Activated CD8-positive, alpha-beta T cell treated with anti-CD3 and anti-CD28 coated beads, Interleukin-2, amount 10 ng/mL, durations not matched to agents 7 days and 5 days (primary cell): ENCODE results near the gene HNRNPC. TPM values are rescaled to one million over a fixed set of nuclear protein-coding genes. Genes with fewer than 3 reads are reported as not detected.
"Not testable (repeated sequence)": the region's sequence is repeated elsewhere in the genome, so short reads cannot be mapped to it uniquely, and the experiment has no call there.

Source experiments
- ATAC-seq: fragments of 150-1000 bp; cut with Tn5 transposase; one replicate; pipeline ENCODE4 v1.10.0; 2021; ENCODE audit warnings: moderate library complexity
- CTCF ChIA-PET: fragments of 350-600 bp; sonication (Branson Sonifier 250); formaldehyde crosslinking; loops from one replicate; lab custom pipeline; 2021; ENCODE audit warnings: antibody characterized with exemption; lab: Charles Lee
- POLR2A ChIA-PET: fragments of 350-600 bp; sonication (Branson Sonifier 250); formaldehyde crosslinking; loops from one replicate; lab custom pipeline; 2021; ENCODE audit warnings: antibody characterized with exemption; lab: Charles Lee
- DNase-seq: peaks from one replicate; pipeline ENCODE4 v3.0.0-alpha.2; 2020
- H3K27ac Mint-ChIP-seq: one replicate; pipeline ENCODE4 v1.8.0; 2021; ENCODE audit warnings: mild to moderate bottlenecking, mixed read lengths
- H3K27me3 Mint-ChIP-seq: one replicate; pipeline ENCODE4 v1.8.0; 2021; ENCODE audit warnings: low read depth, mixed read lengths
- H3K36me3 Mint-ChIP-seq: one replicate; pipeline ENCODE4 v1.8.0; 2021; ENCODE audit warnings: low read depth, mixed read lengths
- H3K4me1 Mint-ChIP-seq: one replicate; pipeline ENCODE4 v1.8.0; 2021; ENCODE audit warnings: low read depth, mixed read lengths
- H3K4me3 Mint-ChIP-seq: one replicate; pipeline ENCODE4 v1.8.0; 2021; ENCODE audit warnings: mild to moderate bottlenecking, mixed read lengths
- H3K9me3 Mint-ChIP-seq: one replicate; pipeline ENCODE4 v1.8.0; 2022; ENCODE audit warnings: mixed read lengths; ENCODE audit not compliant: insufficient read depth
- total RNA-seq, 2 experiments: library from RNA; stranded (reverse); gene quantifications; one replicate each; pipeline ENCODE4 v1.2.3, GENCODE V29; 2021

Gene HNRNPC
- total RNA-seq, 2 experiments from 2014 or later: 768 to 782 TPM

DNA sequence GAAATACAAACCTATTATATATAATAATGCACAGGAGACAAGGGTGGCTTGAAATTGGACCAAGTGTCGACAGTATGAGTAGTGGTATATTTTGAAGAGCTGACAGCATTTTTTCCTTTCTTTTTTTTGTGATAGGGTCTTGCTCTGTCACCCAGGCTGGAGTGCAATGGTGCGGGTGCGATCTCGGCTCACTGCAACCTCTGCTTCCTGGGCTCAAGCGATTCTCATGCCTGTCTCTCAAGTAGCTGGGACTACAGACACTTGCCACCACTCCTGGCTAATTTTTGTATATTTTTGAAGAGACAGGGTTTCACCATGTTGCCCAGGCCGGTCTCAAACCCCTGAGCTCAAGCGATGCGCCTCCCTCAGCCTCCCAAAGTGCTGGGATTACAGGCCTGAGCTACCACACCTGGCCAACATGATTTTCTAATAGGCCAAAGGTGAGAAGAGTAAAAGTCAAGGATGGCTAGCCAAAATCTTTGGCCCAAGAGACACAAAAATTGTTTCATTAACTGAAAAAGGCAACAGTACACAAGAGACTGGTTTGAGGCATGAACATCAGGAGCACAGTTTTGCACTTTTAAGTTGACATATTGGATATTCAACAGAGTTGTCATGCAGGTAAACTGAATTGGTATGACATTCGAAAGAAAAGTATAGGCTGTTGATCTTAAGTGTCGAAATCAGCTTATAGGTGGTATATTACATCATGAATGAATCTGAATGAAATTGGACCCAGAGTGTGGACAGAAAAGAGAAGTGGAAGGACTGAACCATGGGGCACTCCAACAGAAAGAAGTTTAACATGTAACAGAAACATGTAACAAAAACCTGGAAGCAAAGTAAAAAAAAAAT lies 12.5 kb downstream of the HNRNPC start:
- Mint-ChIP-seq H3K4me1 (peaks cover 65% of the 10 kb centered on the region), H3K36me3 (peaks cover 72% of the 10 kb centered on the region), H3K27ac (peak overlapping the region; percentile 35), H3K9me3 (no peaks in the 10 kb centered on the region), H3K4me3 (peak overlapping the region; percentile 32), H3K27me3 (no peaks in the 10 kb centered on the region)
- POLR2A ChIA-PET: interaction anchor here (0.5 to 3.8 kb wide), 6 partner anchors 9 to 233 kb away, joined by 3 to 21 read pairs (median 4); no protein-coding TSS in a partner anchor
- DNase-seq (no peak), ATAC-seq (peak; percentile 19)
- CTCF ChIA-PET: interaction anchor here (0.6 to 6.4 kb wide), 4 partner anchors 8 to 624 kb away, joined by 3 to 37 read pairs (median 8); no protein-coding TSS in a partner anchor

DNA sequence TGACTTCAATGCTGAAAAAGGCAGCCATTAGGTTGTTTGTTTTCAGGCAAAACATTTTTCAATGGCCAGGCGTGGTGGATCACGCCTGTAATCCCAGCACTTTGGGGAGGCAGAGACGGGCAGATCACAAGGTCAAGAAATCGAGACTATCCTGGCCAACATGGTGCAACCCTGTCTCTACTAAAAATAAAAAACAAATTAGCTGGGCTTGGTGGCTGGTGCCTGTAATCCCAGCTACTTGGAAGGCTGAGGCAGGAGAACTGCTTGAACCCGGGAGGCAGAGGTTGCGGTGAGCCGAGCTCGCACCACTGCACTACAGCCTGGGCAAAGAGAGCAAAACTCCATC lies 13.2 kb downstream of the HNRNPC start:
- H3K27ac Mint-ChIP-seq: peak overlapping the region; percentile 9
- POLR2A ChIA-PET: interaction anchor here (0.5 to 3.8 kb wide), 5 partner anchors 9 to 232 kb away, joined by 3 to 21 read pairs (median 4); no protein-coding TSS in a partner anchor
- peaks cover 72% of the 10 kb centered on the region for H3K36me3 Mint-ChIP-seq
- not testable (repeated sequence) for DNase-seq, ATAC-seq, H3K9me3 Mint-ChIP-seq, H3K27me3 Mint-ChIP-seq, H3K4me3 Mint-ChIP-seq
- CTCF ChIA-PET: interaction anchor here (1.2 to 6.4 kb wide), 5 partner anchors 9 to 18 kb away, joined by 3 to 37 read pairs (median 4); no protein-coding TSS in a partner anchor
- H3K4me1 Mint-ChIP-seq: peaks cover 61% of the 10 kb centered on the region

- no peak for ATAC-seq
- H3K4me1 Mint-ChIP-seq: peaks cover 62% of the 10 kb centered on the region
Measured at GRCh38 chr14:21255385-21256101, 13.7 kb downstream of the HNRNPC start.

GRCh38 chr14:21252149-21252548 lies 17.1 kb downstream of the HNRNPC start:
- ChIA-PET CTCF (no interaction called here), POLR2A (interaction anchor here (0.6 kb wide), 1 partner anchor 132 kb away, joined by 3 read pairs; the partner anchor contains the start of gene SUPT16H)
- peaks cover 77% of the 10 kb centered on the region for H3K36me3 Mint-ChIP-seq
- H3K27me3 Mint-ChIP-seq: no peaks in the 10 kb centered on the region
- peaks cover 58% of the 10 kb centered on the region for H3K4me1 Mint-ChIP-seq
- ATAC-seq: no peak
- H3K4me3 Mint-ChIP-seq: no peak overlapping the region
- no peak overlapping the region for H3K27ac Mint-ChIP-seq
- no peaks in the 10 kb centered on the region for H3K9me3 Mint-ChIP-seq
- no peak for DNase-seq

More at GRCh38 chr14:21255385-21256101, 13.7 kb downstream of the HNRNPC start:
- H3K4me3 Mint-ChIP-seq: no peak overlapping the region
- POLR2A ChIA-PET: interaction anchor here (0.6 to 3.8 kb wide), 7 partner anchors 9 to 129 kb away, joined by 3 to 21 read pairs (median 4); partner anchors contain the start of gene SUPT16H
- peaks cover 74% of the 10 kb centered on the region for H3K36me3 Mint-ChIP-seq
- H3K27ac Mint-ChIP-seq: peak overlapping the region; percentile 9
- no peak for DNase-seq
- CTCF ChIA-PET: interaction anchor here (1.3 to 6.4 kb wide), 4 partner anchors 9 to 18 kb away, joined by 4 to 37 read pairs (median 9); no protein-coding TSS in a partner anchor
- no peaks in the 10 kb centered on the region for H3K9me3 Mint-ChIP-seq
- H3K27me3 Mint-ChIP-seq: no peaks in the 10 kb centered on the region

- CTCF ChIA-PET: no interaction called here
- Mint-ChIP-seq H3K27ac (no peak overlapping the region), H3K4me3 (no peak overlapping the region), H3K27me3 (no peaks in the 10 kb centered on the region), H3K9me3 (no peaks in the 10 kb centered on the region), H3K4me1 (peaks cover 54% of the 10 kb centered on the region), H3K36me3 (peaks cover 74% of the 10 kb centered on the region)
- ATAC-seq: no peak
- POLR2A ChIA-PET: no interaction called here
- DNase-seq: no peak
Measured at GRCh38 chr14:21251215-21251614, 18.0 kb downstream of the HNRNPC start.

DNA sequence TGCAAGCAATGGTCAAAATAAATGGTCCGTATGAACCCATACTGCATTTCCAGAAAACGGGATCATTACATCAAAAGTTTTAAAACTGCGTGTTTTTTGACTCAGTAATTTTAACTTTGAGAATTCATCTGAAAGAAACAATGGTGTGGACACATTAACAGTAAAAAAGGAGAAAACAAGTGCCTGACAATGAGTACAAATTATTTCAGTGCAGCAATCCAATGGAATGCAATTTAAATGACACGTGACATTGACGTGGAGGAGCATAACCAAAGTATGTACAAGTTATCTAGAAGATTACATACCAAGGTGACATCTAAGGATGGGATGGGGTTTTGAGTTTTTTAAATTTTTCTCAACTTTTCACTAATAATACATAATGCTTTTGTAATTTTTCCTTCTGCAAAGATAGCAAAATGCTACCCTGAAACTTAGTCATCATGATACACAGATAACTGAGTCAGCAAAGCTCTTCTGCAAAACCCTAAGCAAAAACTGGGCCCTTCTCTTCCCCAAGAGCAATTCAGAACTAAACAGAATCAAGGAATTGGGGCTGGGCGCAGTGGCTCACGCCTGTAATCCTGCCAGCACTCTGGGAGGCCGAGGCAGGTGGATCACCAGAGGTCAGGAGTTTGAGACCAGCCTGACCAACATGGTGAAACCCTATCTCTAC lies 20.4 kb downstream of the HNRNPC start:
- no peaks in the 10 kb centered on the region for H3K27me3 Mint-ChIP-seq
- H3K4me3 Mint-ChIP-seq: no peak overlapping the region
- H3K9me3 Mint-ChIP-seq: no peaks in the 10 kb centered on the region
- H3K4me1 Mint-ChIP-seq: peaks cover 46% of the 10 kb centered on the region
- ChIA-PET POLR2A (no interaction called here), CTCF (no interaction called here)
- DNase-seq: no peak
- H3K27ac Mint-ChIP-seq: no peak overlapping the region
- peaks cover 72% of the 10 kb centered on the region for H3K36me3 Mint-ChIP-seq
- no peak for ATAC-seq

DNA sequence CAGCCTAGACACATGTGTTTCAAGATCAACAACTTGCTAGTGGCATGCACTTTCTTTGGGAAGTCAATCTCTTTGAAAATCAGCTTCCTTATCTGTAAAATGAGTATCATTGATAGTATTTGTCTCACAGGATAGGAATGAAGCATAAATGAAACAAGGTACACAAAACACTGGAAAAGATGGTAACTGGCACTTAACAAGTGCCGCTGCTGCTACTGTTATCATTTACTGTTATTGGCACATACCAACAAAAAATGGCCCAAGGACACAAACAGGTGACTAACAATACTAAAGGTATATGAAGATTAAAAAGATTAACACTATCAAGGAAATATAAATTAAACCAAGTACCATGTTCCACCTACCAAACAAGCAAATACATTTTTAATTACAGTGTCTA lies 20.9 kb downstream of the HNRNPC start:
- Mint-ChIP-seq H3K9me3 (no peaks in the 10 kb centered on the region), H3K4me3 (no peak overlapping the region), H3K36me3 (peaks cover 71% of the 10 kb centered on the region), H3K4me1 (peaks cover 46% of the 10 kb centered on the region), H3K27ac (no peak overlapping the region), H3K27me3 (no peaks in the 10 kb centered on the region)
- ChIA-PET POLR2A (no interaction called here), CTCF (no interaction called here)
- ATAC-seq: no peak
- no peak for DNase-seq

DNA sequence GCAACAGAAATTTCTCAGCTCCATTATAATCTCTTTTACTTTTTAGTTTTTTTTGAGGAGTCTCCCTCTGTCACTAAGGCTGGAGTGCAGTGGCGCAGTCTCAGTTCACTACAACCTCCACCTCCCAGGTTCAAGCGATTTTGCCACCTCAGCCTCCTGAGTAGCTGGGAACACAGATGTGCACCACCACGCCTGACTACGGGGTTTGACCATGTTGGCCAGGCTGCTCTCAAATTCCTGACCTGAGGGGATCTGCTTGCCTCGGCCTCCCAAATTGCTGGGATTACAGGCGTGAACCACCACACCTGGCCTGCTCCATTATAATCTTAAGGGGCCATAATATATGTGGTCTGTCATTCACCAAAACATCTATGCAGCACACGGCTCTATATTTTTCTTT lies 23.4 kb downstream of the HNRNPC start:
- ChIA-PET CTCF (interaction anchor here (0.9 to 1.3 kb wide), 2 partner anchors 16 to 19 kb away, joined by 3 read pairs; no protein-coding TSS in a partner anchor), POLR2A (no interaction called here)
- ATAC-seq: no peak
- Mint-ChIP-seq H3K36me3 (peaks cover 66% of the 10 kb centered on the region), H3K9me3 (no peaks in the 10 kb centered on the region), H3K27me3 (no peaks in the 10 kb centered on the region), H3K4me3 (no peak overlapping the region), H3K4me1 (peaks cover 52% of the 10 kb centered on the region), H3K27ac (no peak overlapping the region)
- DNase-seq: no peak

DNA sequence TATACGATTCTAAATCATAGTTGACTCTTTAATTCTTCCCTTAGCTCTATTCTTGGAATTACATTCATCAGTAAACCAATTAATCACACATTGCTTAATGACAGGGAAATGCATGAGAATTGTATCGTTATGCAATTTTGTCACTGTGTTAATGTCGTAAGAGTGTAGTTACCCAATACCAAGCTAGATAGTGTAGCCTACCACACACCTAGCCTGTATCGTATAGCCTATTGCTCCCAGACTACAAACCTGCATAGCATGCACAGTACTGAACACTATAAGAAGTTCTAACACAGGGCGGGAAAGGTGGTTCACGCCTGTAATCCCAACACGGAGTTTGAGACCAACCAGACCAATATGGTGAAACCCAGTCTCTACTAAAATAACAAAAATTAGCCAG lies 24.7 kb downstream of the HNRNPC start:
- H3K9me3 Mint-ChIP-seq: no peaks in the 10 kb centered on the region
- no peak overlapping the region for H3K27ac Mint-ChIP-seq
- ATAC-seq (no peak), DNase-seq (no peak)
- H3K36me3 Mint-ChIP-seq: peaks cover 64% of the 10 kb centered on the region
- peaks cover 44% of the 10 kb centered on the region for H3K4me1 Mint-ChIP-seq
- ChIA-PET CTCF (interaction anchor here (0.6 to 5.3 kb wide), 3 partner anchors 12 to 33 kb away, joined by 3 to 37 read pairs (median 3); no protein-coding TSS in a partner anchor), POLR2A (interaction anchor here (1.2 kb wide), 1 partner anchor 20 kb away, joined by 4 read pairs; no protein-coding TSS in a partner anchor)
- H3K4me3 Mint-ChIP-seq: no peak overlapping the region
- H3K27me3 Mint-ChIP-seq: no peaks in the 10 kb centered on the region

GRCh38 chr14:21241218-21241819 lies 27.9 kb downstream of the HNRNPC start:
- H3K4me3 Mint-ChIP-seq: no peak overlapping the region
- DNase-seq (no peak), ATAC-seq (no peak)
- H3K27me3 Mint-ChIP-seq: no peaks in the 10 kb centered on the region
- H3K27ac Mint-ChIP-seq: no peak overlapping the region
- peaks cover 67% of the 10 kb centered on the region for H3K36me3 Mint-ChIP-seq
- ChIA-PET POLR2A (no interaction called here), CTCF (interaction anchor here (1.0 to 5.3 kb wide), 4 partner anchors 10 to 66 kb away, joined by 3 to 37 read pairs (median 13); no protein-coding TSS in a partner anchor)
- H3K9me3 Mint-ChIP-seq: no peaks in the 10 kb centered on the region
- peaks cover 53% of the 10 kb centered on the region for H3K4me1 Mint-ChIP-seq

GRCh38 chr14:21240417-21240816 lies 28.8 kb downstream of the HNRNPC start:
- peaks cover 57% of the 10 kb centered on the region for H3K4me1 Mint-ChIP-seq
- ATAC-seq (no peak), DNase-seq (no peak)
- no peaks in the 10 kb centered on the region for H3K9me3 Mint-ChIP-seq
- no peak overlapping the region for H3K27ac Mint-ChIP-seq
- H3K4me3 Mint-ChIP-seq: no peak overlapping the region
- H3K27me3 Mint-ChIP-seq: no peaks in the 10 kb centered on the region
- POLR2A ChIA-PET: no interaction called here
- CTCF ChIA-PET: interaction anchor here (1.5 to 5.3 kb wide), 3 partner anchors 9 to 25 kb away, joined by 4 to 37 read pairs (median 22); no protein-coding TSS in a partner anchor
- H3K36me3 Mint-ChIP-seq: peaks cover 68% of the 10 kb centered on the region
